NCI-H2196 (cell line): ENCODE data around the gene FBXW4.

Experiments
- DNase-seq: peaks from one replicate; lab custom pipeline; 2025; ENCODE audit not compliant: unreplicated experiment; lab: John Stamatoyannopoulos, UW

The FBXW4 gene

GRCh38 chr10:101694674-101695403, at the start of gene FBXW4:
Gene FBXW4, minus strand, starts transcription at chr10:101695170. Its CDS starts 65 bp downstream, at chr10:101695105.
- DNase-seq = peak; percentile 18

- no peak for DNase-seq
Measured at GRCh38 chr10:101744267-101744666, 49.3 kb upstream of the FBXW4 start.

GRCh38 chr10:101741938-101742337, 47.0 kb upstream of the FBXW4 start:
- DNase-seq = no peak

GRCh38 chr10:101736666-101737065, 41.7 kb upstream of the FBXW4 start:
- no peak for DNase-seq

- DNase-seq = no peak
Measured at GRCh38 chr10:101732096-101732495, 37.1 kb upstream of the FBXW4 start.

GRCh38 chr10:101726115-101726387, 31.1 kb upstream of the FBXW4 start:
- no peak for DNase-seq

GRCh38 chr10:101725296-101726114, 30.5 kb upstream of the FBXW4 start:
- DNase-seq = no peak

- no peak for DNase-seq
Measured at GRCh38 chr10:101724446-101724845, 29.5 kb upstream of the FBXW4 start.

- no peak for DNase-seq
Measured at GRCh38 chr10:101723176-101723575, 28.2 kb upstream of the FBXW4 start.

GRCh38 chr10:101721806-101722205, 26.8 kb upstream of the FBXW4 start:
- no peak for DNase-seq

- DNase-seq = no peak
Measured at GRCh38 chr10:101720606-101721230, 25.7 kb upstream of the FBXW4 start.

GRCh38 chr10:101718690-101719275, 23.8 kb upstream of the FBXW4 start:
- no peak for DNase-seq

- no peak for DNase-seq
Measured at GRCh38 chr10:101716891-101717659, 22.1 kb upstream of the FBXW4 start.

- DNase-seq = no peak
Measured at GRCh38 chr10:101712997-101713396, 18.0 kb upstream of the FBXW4 start.

- DNase-seq = no peak
Measured at GRCh38 chr10:101710793-101711192, 15.8 kb upstream of the FBXW4 start.

GRCh38 chr10:101710059-101710695, 15.2 kb upstream of the FBXW4 start:
- no peak for DNase-seq

- DNase-seq = no peak
Measured at GRCh38 chr10:101709359-101710058, 14.5 kb upstream of the FBXW4 start.

- no peak for DNase-seq
Measured at GRCh38 chr10:101708870-101709269, 13.9 kb upstream of the FBXW4 start.

GRCh38 chr10:101708073-101708472, 13.1 kb upstream of the FBXW4 start:
- no peak for DNase-seq

- no peak for DNase-seq
Measured at GRCh38 chr10:101704331-101704730, 9.4 kb upstream of the FBXW4 start.
